Measurements from ENCODE around the gene NT5DC3.
A peak's percentile ranks its signal among the peaks of the same experiment; 100 is the strongest.

NT5DC3 gene

DNA sequence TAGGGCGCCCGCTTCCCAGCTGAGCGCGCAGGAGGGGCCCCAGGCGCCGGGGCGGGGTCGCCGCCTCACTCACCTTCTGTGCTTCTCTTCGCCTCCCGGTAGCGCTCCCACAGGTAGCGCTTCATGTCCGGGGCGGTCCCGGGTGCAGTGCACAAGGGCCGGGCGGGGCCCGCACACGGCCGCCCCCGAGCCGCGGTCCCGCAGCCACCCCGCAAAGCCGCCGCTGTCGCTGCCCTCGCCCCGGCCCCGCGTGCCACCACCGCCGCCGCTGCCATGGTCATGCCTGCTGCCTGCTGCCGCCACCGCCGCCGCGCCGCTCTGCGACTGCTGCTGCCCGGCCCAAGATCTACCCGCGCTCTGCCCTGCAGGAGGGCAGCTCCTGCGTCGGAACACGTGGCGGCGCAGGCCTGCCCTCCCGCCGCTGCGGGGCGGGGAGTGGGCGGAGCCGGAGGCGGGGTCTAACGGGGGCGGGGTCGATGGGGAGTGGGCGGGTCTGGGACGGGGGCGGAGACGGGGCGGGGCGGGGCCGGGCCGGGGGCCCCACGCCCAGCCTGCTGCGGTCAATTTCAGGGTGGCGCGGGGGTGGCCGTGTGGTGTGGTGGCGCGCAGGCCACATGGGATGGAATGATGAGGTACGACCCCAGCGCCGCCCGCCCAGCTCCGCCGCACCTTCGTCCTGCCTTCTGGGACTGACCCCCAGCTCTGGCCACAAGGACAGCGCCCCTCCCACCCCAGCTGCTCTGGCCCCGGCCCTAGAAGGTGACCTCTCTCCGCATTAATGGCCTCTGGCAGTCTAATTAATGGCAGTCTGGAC, at the start of gene NT5DC3:
Gene NT5DC3, minus strand, starts transcription at position 359 of the 814 bp plus-strand sequence. Its CDS starts 78 bp downstream, at position 281.
- peak; percentile 82 for DNase-seq

DNA sequence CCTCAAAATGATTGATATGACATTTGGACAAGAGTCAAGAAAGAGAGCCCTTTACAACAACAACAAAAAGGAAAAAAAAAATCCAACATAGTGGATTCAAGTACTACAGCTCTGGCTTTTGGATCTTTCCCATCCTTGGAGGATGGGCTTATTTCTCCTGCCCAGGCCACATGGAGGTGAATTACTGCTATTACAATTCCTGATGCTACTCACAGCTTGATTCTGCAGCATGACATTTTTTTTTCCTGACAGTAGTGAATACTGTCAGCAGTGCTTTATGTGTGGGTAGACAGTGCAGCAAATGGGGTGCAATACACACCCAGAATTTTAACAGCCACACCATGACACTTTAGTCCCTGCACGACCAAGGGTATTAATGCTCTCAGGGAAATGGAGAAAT, 46.7 kb upstream of the NT5DC3 start:
- DNase-seq = no peak

DNA sequence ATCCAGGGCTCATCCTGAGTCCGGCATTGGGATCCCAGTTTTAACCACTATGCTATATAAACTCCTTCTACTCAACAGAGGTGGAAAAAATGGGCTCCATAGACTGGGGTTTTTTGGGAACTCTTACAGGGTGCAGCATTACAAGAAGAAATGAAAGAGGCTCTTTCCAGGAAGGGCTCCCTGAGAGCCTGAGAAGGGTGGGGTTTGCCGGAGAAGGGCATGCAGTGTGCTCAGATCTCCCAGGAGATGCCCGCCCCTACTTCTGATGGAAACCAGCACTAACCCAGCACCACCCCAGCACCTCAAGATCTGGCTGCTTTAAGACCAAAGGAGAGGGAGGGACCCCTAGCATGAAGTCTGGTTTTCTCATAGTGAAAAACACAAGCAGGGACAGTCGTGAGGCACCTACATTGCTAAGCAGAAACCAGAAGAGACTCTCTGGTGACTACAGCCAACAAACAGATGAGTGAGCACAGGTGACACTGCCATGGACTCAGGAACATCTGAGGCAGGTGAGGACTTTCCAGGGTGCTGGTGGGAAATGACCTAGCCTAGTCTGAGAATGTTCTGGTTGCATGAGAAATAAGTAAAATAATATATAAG, 45.3 kb upstream of the NT5DC3 start:
- no peak for DNase-seq

DNA sequence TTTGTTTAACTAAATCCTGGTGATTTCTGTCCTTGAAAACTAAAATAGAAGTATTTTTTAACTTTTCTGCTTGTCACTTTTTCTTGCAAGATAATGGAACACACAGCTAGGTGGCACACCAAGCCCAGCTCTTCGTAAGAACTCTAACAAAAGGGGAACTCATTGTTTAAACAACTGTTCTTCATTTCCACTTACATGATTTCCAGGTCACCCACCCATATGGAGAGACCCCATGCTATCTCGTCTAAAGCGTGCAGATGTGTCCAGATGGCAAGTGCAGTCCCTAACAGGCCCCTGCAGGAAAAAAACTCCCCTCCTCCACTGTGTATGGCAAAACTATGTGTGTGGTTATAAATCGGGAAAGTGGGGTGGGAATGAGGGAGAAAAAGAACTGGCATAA, 43.3 kb upstream of the NT5DC3 start:
- peak; percentile 46 for DNase-seq

DNA sequence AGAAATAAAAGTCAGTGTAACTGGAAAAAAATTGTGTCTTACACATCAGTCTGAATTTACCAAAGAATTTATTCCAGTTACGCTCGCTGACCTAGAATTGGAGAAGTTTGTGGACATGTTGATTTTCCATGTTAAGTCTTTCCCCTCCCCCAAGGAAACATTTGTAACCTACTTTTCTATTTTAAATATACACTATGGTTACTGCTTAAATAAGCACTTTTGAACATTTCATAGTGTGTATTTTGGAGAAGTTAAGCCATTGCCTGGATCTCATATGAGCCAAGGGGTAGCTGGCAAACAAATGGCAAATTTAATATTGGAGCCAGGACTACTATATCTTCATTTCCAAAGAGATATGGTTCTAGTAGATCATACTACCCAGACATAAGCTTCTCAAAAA, 42.9 kb upstream of the NT5DC3 start:
- DNase-seq = no peak

DNA sequence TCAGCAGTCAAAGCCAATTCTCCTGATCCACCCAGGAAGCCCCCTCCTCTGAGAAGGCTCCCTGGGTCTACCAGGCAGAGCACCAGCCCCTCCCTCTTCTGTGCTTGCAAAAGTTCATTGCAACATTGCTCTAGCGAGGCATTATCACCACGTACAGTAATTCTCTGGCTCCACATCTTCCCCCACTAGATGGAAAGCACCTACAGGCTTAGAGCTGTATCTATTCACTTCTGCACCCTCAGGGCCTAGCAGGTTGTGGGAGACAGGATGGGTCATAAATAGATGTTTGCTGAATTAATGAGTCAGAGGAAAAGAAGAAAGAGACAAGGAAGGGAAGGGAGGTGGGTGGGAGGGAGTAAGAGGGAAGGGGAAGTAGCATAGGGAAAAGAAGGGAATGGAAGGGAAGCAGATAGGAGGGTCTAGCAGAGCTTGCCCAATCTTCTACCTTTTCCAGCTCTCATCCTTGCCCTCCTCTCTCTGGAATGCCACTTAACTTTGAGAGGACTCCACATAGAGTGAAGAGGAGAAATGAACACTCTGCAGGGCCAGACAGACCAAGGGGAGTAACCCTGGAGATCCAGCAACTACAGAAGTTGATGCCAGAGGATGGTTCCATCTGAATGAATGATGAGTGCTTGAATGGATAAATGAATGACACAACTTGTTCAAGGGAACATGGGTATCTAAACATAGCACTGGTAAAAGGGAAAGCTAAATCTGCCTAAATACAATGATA, 42.0 kb upstream of the NT5DC3 start:
- no peak for DNase-seq

DNA sequence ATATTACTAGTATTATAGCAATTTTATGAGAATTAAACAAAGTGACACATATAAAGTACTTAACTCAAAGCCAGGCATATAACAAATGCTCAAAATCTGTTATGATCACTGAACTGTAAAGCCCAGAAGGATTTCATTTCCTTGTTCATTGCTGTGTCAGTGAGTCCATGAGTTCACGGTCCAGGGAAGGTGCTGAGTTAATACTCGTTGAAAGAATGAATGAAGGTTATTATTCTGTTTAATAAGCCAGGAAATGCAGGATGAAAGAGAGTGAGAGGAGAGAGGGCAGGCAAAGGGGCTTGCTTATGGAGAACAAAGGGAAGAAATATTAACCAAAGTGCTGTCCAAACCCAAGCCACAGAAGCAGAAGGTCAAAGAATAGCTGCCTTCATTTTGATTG, 40.2 kb upstream of the NT5DC3 start:
- DNase-seq = no peak

DNA sequence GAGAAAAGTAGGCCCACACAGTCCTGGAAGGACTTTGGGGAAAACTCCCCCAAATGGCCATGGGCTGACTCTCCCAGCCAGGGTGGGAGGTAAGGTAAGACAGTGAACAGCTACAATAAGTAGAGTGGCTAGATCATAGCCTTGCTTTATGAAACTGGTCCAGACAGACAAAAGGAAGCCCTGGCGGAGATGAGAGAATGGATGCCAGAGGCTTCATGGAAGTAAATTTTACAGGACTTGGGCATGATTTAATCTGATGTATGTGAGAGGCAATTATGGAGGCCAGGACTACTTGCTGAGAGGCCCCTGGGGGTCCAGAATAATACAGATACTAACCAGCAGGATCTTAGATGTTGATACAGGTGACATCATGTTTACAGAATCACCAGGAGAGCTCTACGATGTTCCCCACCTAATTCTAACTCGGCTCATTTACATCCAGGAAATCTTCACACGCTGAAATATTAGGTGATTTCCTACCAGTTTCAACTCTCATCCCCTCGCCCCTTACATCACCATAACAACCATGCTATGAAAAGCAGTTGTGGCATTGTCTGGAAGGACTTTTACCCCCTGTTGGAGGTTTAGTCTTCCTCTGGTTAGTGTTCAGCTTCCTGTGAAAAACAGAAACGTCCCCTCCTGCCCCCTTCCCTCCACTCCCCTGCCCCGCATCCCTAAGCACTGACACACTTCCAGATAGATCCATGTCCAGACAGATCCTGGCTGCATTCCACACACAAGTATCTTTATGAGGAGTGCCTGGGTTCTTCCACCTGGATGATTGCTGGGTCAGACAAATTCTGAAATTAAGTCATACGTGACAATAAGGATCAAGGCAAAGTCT, 39.5 kb upstream of the NT5DC3 start:
- DNase-seq = peak; percentile 22

DNA sequence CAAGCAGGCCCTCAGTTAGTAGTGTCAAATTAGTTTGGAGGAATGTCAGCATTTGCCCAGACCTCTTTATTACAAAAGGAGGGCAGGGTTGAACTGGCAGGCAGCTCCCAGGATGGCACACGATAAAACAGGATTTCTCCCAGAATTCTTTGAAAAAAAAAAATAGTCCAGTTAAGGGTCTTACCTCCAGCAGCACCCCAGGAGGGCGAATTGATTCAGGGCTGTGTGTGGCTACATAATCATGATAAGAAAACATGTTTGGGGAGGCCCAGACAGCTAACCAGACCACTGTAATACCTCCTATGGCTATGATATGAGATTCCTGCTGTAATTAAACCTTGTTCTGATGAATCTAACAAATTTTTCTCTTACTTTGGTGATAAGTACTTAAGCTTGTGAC, 38.8 kb upstream of the NT5DC3 start:
- no peak for DNase-seq

DNA sequence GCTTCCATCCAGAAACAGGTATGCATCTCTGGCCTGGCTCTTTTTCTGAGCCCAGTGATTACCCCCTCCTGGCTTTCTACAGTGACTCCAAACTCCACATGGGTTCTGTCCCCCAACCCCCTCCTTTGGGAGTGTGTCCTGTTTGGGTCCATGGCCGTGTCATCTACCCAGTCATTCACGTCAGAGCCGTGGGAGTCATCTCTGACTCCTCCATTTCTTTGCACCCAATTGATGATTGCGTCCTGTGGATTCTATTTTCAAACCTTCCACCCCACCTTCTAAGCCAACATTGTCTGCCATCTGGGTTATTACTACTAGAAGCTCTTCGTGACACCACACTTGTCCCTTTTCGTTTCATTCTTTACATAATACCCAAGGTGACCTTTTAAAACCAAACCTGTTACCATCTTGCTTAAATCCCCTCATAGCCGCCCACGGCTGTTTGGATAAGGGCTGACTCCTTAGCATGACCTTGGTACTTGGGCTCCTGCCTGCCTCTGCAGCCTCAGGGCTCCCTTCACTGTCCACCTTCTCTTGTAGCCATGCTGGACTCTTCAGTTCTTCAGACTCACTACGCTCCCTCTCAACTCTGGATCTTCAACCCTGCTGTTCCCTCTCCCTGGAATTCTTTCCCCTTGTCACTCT, 38.1 kb upstream of the NT5DC3 start:
- DNase-seq = no peak

DNA sequence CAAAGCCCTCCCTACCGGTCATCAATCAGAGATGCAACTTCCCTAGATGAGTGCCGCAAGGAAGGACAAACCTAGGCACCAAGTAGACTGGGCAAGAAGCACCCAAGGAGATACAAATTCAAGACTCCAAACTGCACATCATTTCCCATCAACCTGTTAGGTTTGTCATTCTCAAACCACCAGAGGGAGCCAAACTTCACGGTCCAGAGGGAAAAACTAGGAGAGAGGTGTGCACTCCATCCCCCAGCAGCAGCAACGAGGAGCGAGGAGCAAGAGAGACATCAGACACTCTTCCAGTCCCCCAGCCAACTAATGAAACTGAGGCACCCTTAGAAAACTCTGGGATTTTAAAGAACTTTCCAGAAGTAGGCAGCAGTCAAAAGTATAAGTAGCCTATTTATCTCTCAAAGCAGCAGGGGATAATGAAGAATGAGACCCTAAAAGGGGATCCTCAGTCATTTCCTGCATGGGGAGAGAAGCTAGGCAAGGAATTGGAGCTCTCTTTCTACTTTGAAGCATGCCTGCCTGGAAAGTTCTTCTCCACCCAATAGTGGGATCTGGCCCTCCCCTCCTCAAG, 37.0 kb upstream of the NT5DC3 start:
- DNase-seq = peak; percentile 71

DNA sequence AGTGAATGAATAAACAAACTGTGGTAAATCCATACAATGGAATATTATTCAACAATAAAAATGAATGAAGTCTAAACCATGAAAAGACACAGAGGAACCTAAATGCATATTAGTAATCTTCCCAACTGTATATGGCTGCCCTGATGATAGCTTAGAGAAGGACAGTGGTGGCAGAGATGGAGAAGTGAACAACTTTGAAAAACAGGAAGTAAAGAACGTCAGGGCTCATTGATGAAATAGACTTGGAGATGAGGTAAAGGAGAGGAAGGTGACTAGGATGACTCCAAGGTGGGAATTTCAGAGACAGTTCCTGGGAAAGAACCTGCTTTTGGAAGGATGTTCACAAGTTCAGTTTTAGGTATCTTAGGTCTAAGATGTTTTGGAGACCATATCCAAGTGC, 36.3 kb upstream of the NT5DC3 start:
- no peak for DNase-seq

DNA sequence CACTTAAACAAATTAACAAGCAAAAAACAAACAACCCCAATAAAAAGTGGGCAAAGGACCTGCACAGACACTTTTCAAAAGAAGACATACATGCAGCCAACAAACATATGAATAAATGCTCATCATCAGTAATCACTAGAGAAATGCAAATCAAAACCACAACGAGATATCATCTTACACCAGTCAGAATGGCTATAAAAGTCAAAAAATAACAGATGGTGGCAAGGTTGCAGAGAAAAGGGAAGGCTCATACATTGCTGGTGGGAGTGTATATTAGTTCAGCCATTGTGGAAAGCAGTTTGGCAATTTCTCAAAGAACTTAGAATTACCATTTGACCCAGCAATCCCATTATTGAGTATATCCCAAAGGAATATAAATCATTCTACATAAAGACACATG, 34.6 kb upstream of the NT5DC3 start:
- no peak for DNase-seq

DNA sequence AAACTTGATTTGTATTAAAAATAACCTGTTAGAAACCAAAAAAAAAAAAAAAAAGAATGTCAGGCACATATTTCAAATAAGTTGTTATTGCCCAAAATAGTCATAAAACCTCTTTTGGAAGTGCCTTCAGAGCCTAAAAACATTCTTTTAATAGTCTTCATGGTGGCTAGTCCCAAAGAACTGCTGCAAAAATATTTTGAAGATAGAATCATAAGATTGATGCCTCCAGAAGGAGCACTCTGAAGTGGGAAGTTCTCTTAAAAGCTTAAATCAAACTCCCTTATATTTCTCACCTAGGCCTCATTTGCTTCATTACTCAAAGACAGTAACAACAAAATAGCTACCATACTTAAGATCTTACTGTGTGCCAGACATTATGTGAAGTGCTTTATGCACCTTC, 27.2 kb upstream of the NT5DC3 start:
- DNase-seq = peak; percentile 74

DNA sequence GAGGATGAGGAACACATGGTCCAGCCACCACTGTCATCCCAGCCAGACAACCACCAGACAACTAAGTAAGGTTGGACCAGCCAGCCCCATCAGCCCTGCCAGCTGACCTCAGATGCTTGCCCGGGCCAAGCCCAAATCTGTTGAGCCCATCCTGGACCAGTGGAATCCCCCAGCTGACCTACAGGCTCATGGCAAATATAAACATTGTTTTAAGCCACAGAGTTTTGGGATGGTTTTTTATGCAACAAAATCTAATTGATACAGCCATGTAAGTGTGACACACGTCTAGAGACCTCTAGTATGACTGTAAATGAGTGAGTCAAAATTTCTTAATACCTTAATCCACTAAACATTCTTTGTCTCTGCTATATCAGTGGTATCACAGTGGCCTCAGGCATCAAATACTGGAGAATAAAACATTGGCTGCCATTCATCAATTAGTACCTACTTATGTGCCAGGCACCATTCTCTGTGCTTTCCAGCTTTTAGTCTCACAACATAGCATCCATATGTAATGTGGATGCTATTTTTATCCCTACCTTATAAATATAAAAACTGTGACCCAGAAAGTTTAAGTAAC, 24.2 kb upstream of the NT5DC3 start:
- no peak for DNase-seq

DNA sequence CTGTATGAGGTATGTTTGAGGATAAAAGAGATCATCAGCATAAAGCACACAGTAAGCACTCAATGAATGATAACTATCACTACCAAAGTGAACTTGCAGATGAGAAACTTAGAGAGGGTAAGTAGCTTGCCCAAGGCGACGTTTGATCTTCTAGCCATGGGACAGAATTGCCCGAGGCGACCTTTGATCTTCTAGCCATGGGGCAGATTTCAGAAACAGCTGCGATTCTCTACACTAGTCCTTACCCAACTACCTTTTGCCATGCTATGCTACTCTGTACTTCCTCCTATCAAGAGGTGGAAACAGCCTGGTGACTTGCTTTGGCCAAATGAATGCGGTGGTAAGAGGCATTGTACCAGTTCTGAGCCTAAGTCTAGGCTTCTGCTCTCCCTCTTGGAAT, 23.7 kb upstream of the NT5DC3 start:
- no peak for DNase-seq

DNA sequence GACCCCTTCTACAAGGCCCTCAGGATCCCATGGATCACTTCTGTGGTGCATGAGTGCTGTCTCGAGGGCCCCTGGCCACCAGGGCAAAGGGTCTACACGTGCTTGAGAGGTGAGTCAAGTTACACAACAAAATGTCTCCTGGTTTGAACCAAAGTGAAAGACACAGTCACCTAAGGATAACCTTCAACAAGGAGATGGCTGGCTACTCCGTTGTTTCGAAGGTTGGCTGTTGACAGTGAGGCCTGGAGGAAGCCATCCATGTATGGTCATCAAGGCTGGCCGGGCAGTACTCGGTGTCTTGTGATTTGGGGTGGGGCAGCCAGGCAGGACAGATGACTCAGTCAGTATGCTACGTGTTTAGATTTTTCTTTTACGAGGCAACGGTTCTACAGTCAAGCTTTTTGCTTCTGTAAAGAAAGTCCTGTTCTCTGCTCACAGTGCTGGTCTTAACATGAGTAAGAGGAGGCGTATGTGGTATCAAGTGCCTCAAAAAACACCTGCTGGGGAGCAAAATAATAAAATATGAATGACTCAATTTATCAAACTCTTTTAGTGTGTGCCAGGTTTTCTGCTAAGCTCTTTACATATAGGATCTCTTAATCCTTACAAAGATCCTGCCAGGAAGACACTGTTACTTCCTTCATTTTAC, 18.0 kb upstream of the NT5DC3 start:
- DNase-seq = peak; percentile 82

DNA sequence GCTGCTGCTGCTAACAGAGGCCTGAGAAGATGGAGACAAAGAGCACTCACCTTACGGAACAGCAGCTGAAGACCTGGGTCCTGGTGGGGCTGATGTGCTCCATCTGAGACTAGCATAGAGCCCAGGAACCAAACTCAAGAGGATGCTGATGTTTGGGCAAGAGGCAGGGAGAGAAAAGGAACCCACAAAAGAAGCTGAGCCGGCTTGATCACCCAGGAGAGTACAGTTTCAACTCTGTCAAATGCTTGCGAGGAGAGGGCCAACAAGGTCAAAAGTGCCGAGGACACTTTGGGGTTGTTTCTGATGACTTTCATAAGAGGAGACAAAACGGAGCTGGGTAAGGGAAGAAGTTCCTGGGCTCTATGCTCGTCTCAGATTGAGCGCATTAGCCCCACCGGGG, 17.3 kb upstream of the NT5DC3 start:
- no peak for DNase-seq

DNA sequence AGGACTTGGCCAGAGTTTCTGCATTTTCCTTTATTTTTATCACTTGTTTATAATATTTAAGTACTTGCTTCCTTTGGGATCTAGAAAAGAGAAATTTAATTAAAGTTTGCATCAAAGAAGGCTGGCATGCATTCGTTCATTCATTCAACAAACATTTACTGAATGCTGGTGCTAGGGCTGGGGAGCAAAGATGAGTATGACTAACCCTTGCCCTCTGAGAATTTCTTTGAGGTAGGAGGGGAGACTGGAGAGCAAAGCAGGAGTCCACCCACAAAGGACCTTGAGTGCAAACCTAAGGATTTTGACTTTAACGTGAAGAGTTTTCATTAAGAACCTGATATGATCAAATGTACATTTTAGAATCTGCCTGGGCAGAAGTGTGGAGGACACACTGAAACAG, 16.1 kb upstream of the NT5DC3 start:
- DNase-seq = no peak

DNA sequence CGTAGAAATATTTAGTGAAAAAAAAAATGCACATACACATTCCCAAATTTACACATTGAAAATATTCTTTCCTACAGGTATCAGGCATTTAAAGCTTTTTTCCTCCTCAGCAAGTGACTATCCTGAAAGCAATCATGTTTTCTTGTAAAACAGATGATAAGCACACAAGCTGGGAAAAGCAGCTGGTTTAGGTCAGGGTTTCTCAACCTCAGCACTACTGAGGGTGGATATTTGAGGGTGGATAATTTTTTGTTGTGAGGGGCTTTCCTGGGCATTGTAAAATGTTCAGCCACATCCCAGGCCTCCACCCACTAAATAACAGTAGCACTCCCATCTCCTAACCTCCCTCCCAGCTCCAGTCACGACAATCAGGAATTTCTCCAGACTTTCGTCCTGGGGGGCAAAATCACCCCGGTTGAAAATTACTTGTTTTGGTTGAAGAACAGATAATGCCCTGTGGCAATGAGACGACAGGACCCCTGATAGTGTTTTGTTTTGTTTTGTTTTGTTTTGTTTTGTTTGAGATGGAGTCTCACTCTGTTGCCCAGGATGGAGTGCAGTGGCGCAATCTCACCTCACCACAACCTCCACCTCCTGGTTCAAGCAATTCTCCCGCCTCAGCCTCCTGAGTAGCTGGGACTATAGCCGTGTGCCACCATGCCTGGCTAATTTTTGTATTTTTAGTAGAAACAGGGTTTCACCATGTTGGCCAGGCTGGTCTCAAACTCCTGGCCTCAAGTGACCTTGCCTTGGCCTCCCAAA, 15.0 kb upstream of the NT5DC3 start:
- DNase-seq = no peak
